Psoas muscle (tissue), 8 donors: ENCODE data around the gene TNPO1. TPM values are rescaled to one million over a fixed set of nuclear protein-coding genes. Genes with fewer than 3 reads are reported as not detected.
A peak's percentile ranks its signal among the peaks of the same experiment; 100 is the strongest.

ENCODE experiments used
- ATAC-seq, 4 donors: fragments of 200-7000 bp; cut with Tn5 transposase; one replicate each; pipeline ENCODE4 v1.9.1; 2020; ENCODE audit warnings: moderate library complexity in 3 of 4, mild to moderate bottlenecking in 2 of 4
- DNase-seq, 2 donors: peaks; one replicate each; pipeline ENCODE4 v3.0.0-alpha.2; 2020
- H3K27ac ChIP-seq: fragments of 200-600 bp; one replicate; pipeline ENCODE4 v1.8.0; 2022
- H3K27me3 ChIP-seq, 3 donors: fragments of 200-600 bp in 1 of 3; one replicate each; pipeline versions ENCODE4 v1.6.1 to v1.8.0; 2013 to 2022; ENCODE audit warnings: low read length in 2 of 3, mild to moderate bottlenecking in 2 of 3, moderate library complexity in 1 of 3; ENCODE audit not compliant: insufficient read depth in 3 of 3
- H3K36me3 ChIP-seq, 2 donors: fragments of 200-600 bp in 1 of 2; one replicate each; pipeline versions ENCODE4 v1.6.1 to v1.8.0; 2013 to 2022; ENCODE audit warnings: low read depth in 1 of 2, mild to moderate bottlenecking in 1 of 2, moderate library complexity in 1 of 2; ENCODE audit not compliant: insufficient read depth in 1 of 2
- H3K4me1 ChIP-seq: fragments of 200-600 bp; one replicate; pipeline ENCODE4 v1.8.0; 2022
- H3K4me3 ChIP-seq: fragments of 200-600 bp; one replicate; pipeline ENCODE4 v1.8.0; 2022; ENCODE audit warnings: mild to moderate bottlenecking
- H3K9me3 ChIP-seq: fragments of 200-600 bp; one replicate; pipeline ENCODE4 v1.8.0; 2022
- CTCF ChIP-seq: fragments of 200-600 bp; IDR thresholded peaks from one replicate; pipeline ENCODE4 v1.8.0; 2022; ENCODE audit warnings: antibody characterized with exemption
- WGBS, 3 donors: extraction: QIAGEN DNeasy Blood & Tissue Kit; methylation state at CpG; one replicate each; pipeline versions ENCODE4 v1.1.6 to v1.1.7; 2013; 5-methylcytosine and 5-hydroxymethylcytosine counted together
- intact Hi-C, 2 donors: fragments of 100-400 bp; cut with DNase I; formaldehyde crosslinking; loops; one replicate each; pipeline versions ENCODE4 v1.11.0 to v1.14.2; 2022
- polyA plus RNA-seq, 3 donors: library from polyadenylated mRNA; stranded (reverse); fragments of 200-250 nt; gene quantifications; one replicate each; pipeline ENCODE4 v1.2.3, GENCODE V29; 2013
- total RNA-seq, 4 donors: library from RNA; stranded (reverse); fragmentation: NEBNext Ultra II Directional in 2 of 4; extraction: Animal tissue kit (Norgen Biotek cat#: 25700) in 2 of 4; gene quantifications; one replicate each; pipeline versions ENCODE4 v1.2.1 to v1.2.4, GENCODE V29; 2021 to 2023
- donor health status: healthy with polysubstance abuse.
- donor health status: DM: no; HTN: no; CAD: no; lungs with moderate emphysema.
- donor health status: Bipolar disorder and iron deficiency.
- donor health status: healthy.
- donor health status: DM: yes; HTN: yes; CAD: no.
- donor health status: DM: no; HTN: no; CAD: no.
- donor health status: DM: no; HTN: no; CAD: no.
- donor health status: DM: yes; HTN: yes; CAD: no.

TNPO1 gene
- total and polyA plus RNA-seq, 7 donors = 15.0 to 115 (median 75.0) TPM

- no peak for TF ChIP-seq CTCF
- H3K4me3 ChIP-seq = peak overlapping the region; percentile 91
- ATAC-seq = no peak
- no peaks in the 10 kb centered on the region for H3K9me3 ChIP-seq
- no peaks in the 10 kb centered on the region for H3K36me3 ChIP-seq
- intact Hi-C loops = loop anchor here (5.0 kb wide), 3 partner anchors 37 to 448 kb away; no protein-coding TSS in a partner anchor
- peak overlapping the region; percentile 99 for H3K27ac ChIP-seq
- H3K4me1 ChIP-seq = peaks cover 42% of the 10 kb centered on the region
- WGBS, 3 donors = 3 to 4% (median 3%) methylated on average over 14 of the region's 14 CpGs
- no peaks in the 10 kb centered on the region for H3K27me3 ChIP-seq
- DNase-seq = peak in 1 of 2 donors; percentile 51
Measured at GRCh38 chr5:72815580-72816283, 729 bp upstream of the TNPO1 start.

- Histone ChIP-seq H3K36me3 (no peaks in the 10 kb centered on the region), H3K27ac (peak overlapping the region; percentile 99), H3K9me3 (no peaks in the 10 kb centered on the region), H3K4me1 (peaks cover 55% of the 10 kb centered on the region), H3K27me3 (no peaks in the 10 kb centered on the region), H3K4me3 (peak overlapping the region; percentile 91)
- ATAC-seq (peak; percentile 58 to 67 (median 64)), DNase-seq (peak; percentile 49 to 77)
- 0 to 1% (median 0%) methylated on average over 23 to 24 of the region's 24 CpGs for WGBS, 3 donors
- intact Hi-C loops = loop anchor here (5.0 kb wide), 3 partner anchors 35 to 450 kb away; no protein-coding TSS in a partner anchor
- no peak for TF ChIP-seq CTCF
Measured at GRCh38 chr5:72817076-72817481, 618 bp downstream of the TNPO1 start.

GRCh38 chr5:72817671-72818266, 1.3 kb downstream of the TNPO1 start:
- Histone ChIP-seq H3K4me1 (peaks cover 62% of the 10 kb centered on the region), H3K4me3 (peak overlapping the region; percentile 91), H3K36me3 (no peaks in the 10 kb centered on the region), H3K27ac (peak overlapping the region; percentile 99), H3K27me3 (no peaks in the 10 kb centered on the region), H3K9me3 (no peaks in the 10 kb centered on the region)
- ATAC-seq (no peak), DNase-seq (no peak)
- no peak for TF ChIP-seq CTCF
- 7 to 12% (median 8%) methylated on average over 6 of the region's 6 CpGs for WGBS, 3 donors
- intact Hi-C loops = loop anchor here (2.0 to 5.0 kb wide), 4 partner anchors 35 to 450 kb away; no protein-coding TSS in a partner anchor

GRCh38 chr5:72818866-72819534, 2.5 kb downstream of the TNPO1 start:
- DNase-seq = peak; percentile 60 to 76
- ATAC-seq = no peak
- no peaks in the 10 kb centered on the region for H3K27me3 ChIP-seq
- 24 to 46% (median 32%) methylated on average over 5 of the region's 5 CpGs for WGBS, 3 donors
- intact Hi-C loops = loop anchor here (2.0 to 5.0 kb wide), 4 partner anchors 33 to 452 kb away; no protein-coding TSS in a partner anchor
- H3K36me3 ChIP-seq = no peaks in the 10 kb centered on the region
- peaks cover 67% of the 10 kb centered on the region for H3K4me1 ChIP-seq
- peak overlapping the region; percentile 99 for H3K27ac ChIP-seq
- TF ChIP-seq CTCF = peak; percentile 64
- no peaks in the 10 kb centered on the region for H3K9me3 ChIP-seq
- H3K4me3 ChIP-seq = peak overlapping the region; percentile 91
